ENCODE data around the gene MBOAT1.

The MBOAT1 gene

DNA sequence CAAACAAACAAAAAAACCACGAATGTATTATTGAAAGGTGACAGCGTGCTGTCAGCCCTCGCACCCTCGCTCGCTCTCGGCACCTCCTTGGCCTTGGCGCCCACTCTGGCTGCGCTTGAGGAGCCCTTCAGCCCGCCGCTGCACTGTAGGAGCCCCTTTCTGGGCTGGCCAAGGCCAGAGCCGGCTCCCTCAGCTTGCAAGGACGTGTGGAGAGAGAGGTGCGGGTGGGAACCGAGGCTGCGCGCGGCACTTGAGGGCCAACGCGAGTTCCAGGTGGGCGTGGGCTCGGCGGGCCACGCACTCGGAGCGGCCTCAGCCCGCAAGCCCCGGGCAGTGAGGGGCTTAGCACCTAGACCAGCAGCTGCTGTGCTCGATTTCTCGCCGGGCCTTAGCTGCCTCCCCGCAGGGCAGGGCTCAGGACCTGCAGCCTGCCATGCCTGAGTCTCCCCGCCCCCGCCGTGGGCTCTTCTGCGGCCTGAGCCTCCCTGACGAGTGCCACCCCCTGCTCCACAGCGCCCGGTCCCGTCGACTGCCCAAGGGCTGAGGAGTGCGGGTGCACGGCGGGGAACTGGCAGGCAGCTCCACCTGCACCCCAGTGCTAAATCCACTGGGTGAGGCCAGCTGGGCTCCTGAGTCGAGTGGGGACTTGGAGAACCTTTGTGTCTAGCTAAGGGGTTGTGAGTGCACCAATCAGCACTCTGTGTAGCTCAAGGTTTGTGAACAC is 20.9 kb upstream of the MBOAT1 start:
- DNase-seq (ENCODE audit: low spot score), result no peak

DNA sequence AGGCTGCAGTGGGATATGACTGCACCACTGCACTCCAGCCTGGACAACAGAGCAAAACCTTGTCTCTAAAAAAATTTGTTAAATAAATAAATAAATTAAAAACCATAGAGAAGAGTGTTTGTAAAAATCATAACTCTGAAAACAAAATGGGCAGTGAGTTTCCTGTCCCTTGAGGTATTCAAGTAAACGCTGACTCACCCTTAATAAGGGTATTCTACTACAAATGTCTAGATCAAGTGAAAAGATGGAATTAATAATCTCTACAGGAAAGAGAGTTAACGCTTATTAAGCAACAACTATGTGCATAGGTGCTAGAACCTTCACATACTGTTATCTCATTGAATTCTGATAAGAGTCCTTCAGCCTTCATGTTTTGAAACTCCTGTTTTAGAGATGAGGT is 19.9 kb upstream of the MBOAT1 start:
- no peak for DNase-seq (ENCODE audit: low spot score)

DNA sequence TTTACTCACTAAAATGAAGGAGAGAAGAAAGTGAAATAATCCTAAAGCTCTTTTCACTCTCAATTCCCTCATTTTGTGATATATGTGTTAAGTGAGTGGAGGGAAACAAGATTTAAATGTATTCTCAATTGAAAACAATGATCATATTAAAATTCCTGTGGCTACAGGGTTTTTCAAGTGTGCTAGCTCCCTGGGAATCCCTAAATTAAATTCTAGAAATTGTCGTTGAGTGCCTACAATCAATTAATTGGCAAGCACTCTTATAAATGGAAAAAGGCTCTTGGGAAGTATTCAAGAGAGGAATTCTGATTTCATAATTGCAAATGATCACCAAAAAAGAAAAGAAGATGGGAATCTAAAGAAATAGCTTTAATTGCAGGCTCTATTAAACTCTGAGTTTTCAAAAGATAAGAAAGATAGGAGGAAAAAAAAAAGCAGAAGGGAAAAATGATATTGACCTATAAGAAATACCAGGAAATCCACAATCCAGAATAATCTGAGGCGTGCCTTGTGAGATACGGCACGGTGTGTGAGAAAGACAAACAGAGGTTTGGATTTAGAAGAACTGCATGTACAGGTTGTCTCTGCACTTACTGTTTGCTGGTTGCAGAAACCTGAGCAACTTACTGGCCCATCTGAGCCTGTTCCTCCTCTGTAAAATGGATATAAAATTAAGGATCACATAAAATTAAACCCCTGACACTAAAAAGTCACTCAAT is 18.3 kb upstream of the MBOAT1 start:
- DNase-seq (ENCODE audit: low spot score), result no peak

DNA sequence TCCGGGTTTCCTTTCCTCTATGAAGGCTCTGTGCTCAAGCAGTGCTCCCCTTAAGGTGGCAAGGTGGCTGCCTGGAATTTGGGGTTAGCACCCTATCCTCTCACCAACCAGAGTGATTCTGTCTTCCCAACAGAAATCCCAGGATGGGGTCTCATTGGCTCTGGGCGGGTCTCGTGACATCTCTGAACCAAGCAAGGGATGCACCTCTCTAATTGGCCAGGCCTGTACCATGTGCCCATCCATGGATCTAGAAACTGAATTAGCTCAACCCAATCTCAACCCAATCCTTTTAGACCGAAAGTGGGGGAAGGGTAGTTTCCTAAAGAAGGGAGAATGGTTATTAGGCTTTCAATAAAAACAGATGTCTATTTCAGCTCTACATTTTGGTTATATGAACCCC is 17.6 kb upstream of the MBOAT1 start:
- DNase-seq (ENCODE audit: low spot score), result no peak

DNA sequence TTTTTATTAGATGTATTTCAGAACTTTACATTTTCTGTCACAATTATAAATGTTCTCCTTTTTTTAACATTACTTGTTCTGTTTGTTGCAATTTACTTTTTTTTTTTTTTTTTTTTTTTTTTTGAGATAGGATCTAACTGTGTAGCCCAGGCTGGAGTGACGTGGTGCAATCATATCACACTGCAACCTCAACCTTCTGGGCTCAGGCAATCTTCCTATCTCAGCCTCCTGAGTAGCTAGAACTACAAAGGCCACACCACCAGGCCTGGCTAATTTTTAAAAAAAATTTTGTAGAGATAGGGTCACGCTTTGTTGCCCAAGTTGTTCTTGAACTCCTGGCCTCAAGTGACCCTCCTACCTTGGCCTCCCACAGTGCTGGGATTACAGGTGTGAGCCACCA is 15.1 kb upstream of the MBOAT1 start:
- DNase-seq (ENCODE audit: low spot score), result no peak

DNA sequence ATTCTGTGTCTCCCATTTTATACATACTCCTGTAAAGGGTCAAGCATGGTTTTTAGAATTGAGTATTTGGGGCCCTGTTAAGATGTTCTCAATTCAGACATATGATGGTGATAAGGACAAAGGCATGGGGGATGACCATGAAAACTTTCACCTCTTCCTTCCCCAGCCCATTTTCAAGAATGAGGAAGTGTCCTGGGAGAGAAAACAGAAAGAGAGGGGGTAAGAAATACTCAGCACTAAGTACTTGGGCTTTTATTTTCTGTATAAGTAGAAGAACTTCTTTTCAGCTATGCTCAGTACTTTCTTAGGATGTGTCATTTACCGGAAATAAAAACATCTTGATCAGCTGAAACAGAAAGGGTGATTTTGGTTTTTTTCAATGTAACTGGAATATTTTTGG is 10.9 kb upstream of the MBOAT1 start:
- no peak for DNase-seq (ENCODE audit: low spot score)

DNA sequence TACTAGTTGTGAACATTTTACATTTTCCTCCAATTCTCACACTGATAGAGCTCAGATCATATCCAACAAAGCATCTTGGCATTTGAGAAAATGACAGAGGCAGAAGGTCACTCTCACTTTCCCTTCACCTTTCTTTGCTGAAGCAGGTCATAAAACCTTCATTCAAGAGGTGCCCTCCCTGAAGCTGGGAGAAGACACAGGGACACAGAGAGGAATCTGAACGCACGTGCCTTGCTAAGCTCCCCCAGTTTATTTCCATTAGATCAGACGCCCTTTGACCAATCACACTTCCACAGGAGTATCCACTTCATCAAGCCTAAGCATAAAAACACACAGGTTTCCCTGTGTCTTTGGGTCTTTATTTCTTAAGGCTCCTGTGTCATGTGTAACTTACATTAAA is 9.2 kb upstream of the MBOAT1 start:
- DNase-seq (ENCODE audit: low spot score), result no peak

DNA sequence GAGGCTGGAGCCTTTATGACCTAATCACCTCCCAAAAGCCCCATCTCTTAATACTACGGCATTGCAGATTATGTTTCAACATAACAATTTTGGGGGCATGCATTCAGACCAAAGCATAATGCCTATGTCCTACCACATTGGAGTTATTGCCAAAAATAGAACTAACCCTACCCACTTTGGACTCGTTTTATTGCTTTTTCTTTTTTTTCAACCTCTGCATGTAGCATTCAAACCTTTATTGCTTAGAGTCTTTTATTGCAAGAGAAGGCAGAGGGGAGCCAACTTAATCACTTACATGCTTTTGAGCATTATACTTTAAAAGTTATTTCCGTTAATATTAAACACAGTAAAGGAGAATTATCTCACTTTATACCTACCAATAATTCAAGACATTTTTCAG is 8.1 kb upstream of the MBOAT1 start:
- DNase-seq (ENCODE audit: low spot score), result no peak

DNA sequence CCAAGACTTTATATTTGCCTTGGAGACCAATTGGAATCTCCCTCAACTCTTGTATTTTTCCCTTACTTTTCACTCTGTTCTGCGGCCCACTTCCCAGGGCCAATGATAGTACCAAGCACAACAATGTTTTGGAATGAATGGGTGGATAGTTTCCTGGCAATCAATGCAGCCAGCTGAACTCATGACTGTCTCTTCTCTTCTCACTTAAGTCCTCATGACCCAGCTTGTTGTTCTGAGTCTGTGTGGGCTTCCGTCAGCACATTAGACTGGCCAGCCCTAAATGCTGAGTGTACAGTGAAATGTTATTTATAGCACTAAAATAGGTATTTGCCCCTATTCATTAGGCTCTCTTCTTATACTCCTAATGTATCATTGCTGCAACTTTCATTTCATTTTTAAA is 5.6 kb upstream of the MBOAT1 start:
- DNase-seq (ENCODE audit: low spot score), result no peak

DNA sequence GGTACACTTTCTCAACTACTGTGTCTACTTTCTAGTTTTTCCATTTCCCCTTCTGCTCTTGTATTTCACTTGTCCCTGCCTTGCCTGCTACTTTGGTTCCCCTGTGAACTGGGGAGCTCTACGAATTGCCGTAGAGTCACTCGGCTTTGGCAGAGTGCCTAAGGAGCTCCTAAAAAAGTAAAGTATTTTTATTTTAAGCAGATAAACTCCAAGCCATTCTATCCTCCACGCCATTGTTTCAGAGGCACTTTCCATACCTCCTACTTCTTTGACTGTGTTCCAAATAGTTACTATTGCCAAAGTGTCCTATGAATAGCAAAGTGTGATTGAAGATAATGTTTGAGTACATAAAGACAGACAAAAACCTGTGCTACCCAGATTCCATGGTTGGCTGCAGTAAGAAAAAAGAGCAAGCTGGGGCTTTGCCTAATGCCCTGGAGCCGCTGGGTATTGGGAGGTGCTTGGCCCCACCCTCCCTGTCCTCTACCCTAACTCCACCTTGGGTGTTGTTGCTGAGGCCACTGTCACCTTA is 5.1 kb upstream of the MBOAT1 start:
- no peak for DNase-seq (ENCODE audit: low spot score)

DNA sequence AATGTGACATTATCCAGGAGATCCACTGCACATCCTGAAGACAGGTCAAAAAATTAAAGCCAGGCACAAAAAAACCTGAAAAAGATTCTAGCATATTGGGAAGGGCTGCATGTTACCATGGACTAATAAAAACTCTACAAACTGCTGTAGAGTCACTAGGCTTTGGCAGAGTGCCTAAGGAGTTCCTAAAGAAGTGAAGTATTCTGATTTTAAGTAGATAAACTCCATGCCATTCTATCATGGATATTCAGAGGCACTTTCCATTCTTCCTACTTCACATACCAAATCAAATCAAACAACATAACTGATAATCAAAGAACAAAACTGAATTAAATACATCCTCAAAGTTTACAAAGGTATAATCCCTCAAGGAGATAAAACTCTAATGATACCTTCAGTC is 3.0 kb upstream of the MBOAT1 start:
- no peak for DNase-seq (ENCODE audit: low spot score)

DNA sequence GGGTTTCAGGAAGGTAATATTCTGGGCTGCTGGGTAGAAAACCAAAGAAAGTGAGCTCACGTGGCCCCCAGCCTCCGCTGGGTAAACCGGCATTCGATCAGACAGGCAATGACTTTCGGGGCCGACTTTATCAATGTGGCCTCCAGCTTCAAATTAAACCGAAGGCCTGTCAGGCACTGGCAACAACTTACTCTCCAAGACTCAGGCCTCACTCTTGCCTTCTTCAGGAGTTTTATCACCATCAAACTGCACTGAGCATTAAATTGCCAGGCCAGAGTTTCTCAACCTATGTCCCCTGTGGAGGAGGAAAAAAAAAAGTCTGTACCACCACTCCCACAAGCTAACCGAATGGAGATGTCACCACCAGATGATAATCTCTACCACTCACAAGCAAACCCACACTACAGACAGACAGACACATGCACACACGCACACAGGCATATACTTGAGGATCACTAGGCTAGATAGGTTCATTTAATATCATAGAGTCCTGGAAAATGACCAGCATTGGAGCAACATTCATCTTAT is 1.1 kb upstream of the MBOAT1 start:
- no peak for DNase-seq (ENCODE audit: low spot score)

DNA sequence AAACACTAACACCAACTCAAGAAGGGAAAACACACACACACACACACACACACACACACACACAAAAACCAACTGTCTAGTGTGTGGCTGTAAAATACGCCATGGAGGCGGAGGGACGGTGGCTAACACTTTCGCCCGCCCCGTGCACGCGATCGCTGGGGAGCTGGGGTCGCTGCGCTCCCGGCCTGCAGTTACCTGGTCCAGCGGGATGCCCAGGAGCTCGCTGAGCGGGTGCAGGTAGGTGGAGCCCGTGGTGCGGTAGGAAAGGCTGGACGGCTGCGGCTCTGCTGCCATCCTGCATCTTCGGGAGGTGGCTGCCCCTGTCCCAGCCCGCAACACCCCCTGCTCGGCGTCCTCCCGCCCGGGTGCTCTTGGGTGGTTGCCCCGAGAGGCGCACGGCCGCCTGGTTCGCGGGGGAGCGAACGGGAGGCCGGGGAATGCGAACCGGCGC is 303 bp downstream of the MBOAT1 start:
- no peak for DNase-seq (ENCODE audit: low spot score)

DNA sequence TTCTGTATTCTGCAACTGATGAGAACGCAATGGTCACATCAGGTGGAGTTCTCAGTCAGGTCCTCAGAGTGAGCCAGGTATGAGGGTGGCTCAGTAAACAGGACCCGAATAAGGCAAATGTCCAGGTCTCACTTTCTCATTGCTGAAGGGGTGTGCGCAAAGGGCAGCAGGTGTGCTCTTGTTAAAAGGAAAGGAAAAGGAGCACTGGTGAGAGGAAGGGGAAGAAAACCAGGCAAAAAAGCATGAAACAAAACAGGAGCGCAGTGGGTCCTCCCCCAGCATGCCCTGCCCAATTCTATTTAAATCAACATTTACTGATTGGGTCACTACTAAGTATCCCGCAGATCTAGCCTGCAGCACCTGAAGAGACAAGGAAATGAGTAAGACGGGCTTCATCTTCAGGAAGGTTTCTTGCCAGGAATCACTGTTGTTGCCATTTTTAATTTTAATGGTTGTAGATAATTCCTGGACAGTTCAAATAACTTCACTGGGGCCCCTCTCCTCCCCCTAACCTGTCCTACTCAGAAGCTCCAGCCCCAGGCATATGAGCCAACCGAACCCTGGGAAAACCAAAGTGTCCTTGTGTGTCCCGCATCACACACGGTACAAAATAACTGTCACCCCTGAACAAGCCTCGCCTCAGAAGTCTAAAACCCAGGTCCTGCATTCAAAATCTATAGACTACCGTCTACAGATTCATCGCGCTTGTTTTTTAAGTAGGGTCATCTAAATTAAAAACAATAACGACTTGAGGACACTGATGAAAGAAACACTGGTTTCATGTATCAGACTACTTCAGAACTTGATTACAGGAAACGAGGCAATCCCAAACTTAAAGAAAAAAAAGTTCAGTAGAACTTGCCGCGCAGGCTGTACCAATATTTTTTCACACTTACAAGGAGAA is 980 bp downstream of the MBOAT1 start:
- no peak for DNase-seq (ENCODE audit: low spot score)

DNA sequence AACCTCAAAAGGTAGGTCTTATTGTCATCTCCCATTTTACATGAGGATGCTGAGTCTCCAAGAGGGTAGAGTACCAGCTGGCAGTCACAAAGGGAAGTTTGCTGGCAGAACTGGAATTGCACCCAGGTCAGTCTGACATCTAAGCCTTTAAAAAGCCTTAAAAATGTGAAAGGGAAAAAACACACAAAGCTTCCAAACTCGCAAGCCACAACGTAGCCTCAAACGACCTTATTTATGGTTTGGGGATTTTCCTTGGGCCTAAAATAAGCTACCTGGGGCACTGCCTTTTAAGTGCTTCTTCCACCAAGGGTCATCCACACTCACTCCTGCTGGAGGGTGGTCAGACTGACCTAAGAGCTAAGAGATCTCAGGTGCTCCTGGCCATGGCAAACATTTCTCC is 2.1 kb downstream of the MBOAT1 start:
- no peak for DNase-seq (ENCODE audit: low spot score)

DNA sequence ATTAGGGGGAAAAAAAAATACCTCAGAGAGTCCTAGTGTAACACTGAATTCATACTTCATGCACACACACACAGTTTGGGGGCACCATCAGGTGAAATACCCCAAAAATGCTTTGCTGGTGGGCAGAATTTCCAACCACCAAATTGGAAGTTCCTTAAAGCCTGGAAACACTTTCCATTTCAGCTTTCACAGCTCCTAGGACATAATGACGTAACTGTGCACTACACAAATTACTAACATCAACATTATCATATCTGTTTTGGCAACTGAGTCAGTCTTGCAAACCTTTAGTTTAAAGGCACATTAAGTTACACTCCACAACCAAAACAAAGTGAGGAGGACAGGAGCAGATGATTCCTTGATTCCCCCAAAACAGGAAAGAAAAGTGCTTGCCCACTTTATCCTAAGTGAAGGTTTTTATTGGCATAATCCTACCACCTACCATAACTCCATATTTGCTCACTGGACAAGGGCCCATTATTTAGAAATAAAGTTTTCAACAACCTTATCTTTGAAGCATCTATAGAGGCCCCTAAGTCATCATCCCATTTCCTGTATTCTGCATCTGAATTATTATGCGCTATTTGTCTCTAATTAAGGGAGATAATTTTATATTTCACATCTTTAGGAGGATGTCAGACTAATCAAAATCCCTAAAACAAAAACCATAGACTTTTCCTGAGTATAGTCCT is 3.4 kb downstream of the MBOAT1 start:
- DNase-seq (ENCODE audit: low spot score), result no peak

DNA sequence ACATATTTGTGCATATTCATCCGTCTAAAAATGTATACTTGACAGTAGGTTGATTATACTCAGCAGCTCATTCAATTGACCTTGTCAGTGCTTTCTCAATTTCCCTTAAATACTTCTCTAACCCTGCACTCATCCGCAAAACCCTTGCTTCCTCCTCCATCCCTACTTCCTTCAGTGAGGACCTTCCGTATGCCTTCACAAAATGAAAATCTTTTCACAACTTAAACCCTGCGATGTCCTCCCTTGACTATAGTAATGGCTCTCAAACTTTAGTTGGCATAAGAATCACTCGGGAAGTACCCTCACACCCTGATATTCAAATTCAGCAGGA is 5.2 kb downstream of the MBOAT1 start:
- no peak for DNase-seq (ENCODE audit: low spot score)

DNA sequence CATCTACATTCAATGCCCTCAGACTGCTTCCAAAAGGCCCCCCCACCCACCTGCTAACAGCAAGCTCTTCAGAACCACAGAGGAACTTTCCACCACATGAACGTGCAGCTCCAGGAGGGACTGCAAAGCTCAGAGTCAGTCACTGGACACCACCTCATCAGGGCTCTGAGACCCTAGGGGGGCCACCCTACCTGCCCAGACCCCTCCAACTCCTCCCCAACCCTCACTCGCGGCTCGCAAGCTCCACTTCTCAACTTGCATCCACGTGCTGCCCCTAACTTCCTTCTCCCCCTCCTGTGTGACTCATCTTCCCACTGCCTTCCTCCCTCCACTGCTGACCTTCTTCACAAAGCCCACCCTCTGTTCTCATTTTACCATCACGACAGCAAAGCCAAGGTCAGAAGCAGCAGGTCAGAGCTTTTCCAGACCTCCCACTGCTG is 6.5 kb downstream of the MBOAT1 start:
- DNase-seq (ENCODE audit: low spot score), result no peak

DNA sequence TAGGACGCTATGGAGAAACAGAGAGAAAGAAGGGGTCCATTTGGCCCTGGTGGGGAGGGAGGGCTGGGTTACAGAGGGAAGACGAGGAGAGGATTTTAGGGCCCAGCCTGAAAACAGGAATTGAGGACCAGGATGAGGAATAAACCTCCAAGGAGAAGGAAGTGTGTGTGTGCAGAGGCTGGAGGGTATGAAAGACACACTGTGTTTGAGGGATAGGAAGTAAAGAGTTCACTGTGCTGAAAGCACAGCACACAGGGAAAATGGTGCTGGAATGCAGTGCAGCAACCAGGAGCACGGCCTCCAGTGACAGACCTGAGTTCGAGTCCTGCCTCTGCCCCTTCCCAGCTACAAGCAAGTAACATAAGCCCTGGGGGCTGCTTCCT is 7.8 kb downstream of the MBOAT1 start:
- DNase-seq (ENCODE audit: low spot score), result no peak

DNA sequence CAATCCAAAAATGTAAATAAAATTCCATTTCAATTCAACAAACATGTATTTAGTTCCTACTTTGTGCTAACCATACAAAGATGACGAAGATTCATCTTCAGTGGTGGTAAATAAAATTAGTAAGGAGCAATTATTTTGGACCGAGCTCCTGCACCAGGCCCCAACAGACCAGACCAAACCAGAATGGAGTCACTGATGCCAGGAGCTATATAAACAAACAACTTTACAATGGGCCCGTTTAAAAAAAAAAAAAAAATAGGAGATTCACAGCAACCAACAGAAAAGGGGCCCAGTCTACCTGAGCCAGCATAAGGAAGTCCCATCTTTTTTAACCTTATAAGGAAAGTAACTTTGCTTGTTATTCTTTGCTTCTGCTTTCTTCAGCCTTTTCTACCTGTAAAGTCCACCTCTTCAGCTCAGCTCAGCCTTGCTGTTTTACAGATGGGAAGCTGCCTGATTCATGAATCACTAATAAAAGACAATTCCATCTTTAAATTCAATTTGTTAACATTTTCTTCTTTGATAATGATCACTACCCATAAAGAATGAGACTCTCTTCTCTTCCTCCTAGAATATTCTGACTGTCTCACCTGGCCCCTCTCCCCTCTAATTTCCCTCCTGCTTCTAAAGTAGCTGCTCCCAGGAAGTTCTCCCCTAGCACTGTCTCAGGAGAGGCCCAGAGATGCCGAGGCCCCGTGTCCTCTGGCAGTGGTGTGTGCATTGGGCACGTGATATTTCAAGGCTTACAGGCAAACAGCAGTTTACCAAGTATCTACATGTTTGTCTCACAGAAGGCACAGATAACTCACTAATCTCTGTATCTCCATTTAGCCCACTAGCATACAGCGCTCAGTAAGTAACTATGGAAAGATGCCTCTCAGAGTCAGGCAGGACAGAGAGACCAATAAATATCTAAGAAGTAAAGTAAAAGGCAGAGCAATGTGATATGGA is 8.4 kb downstream of the MBOAT1 start:
- no peak for DNase-seq (ENCODE audit: low spot score)
